Islet precursor cell (in vitro differentiated cells): ENCODE measurements around the gene P2RX3.
"Not testable (repeated sequence)": the region's sequence is repeated elsewhere in the genome, so short reads cannot be mapped to it uniquely, and the experiment has no call there.

Experiments
- DNase-seq: peaks from one replicate; pipeline ENCODE4 v3.0.0-alpha.2; 2018

The P2RX3 gene

GRCh38 chr11:57403003-57403801 lies 65.0 kb downstream of the P2RX3 start:
- DNase-seq: not testable (repeated sequence)

GRCh38 chr11:57403802-57404147 lies 65.6 kb downstream of the P2RX3 start:
- DNase-seq: no peak

GRCh38 chr11:57405271-57405860 lies 67.2 kb downstream of the P2RX3 start:
- DNase-seq: no peak

GRCh38 chr11:57406337-57406904 lies 68.3 kb downstream of the P2RX3 start:
- DNase-seq: no peak

GRCh38 chr11:57407010-57407920 lies 69.1 kb downstream of the P2RX3 start:
- DNase-seq: no peak

GRCh38 chr11:57407941-57408475 lies 69.9 kb downstream of the P2RX3 start:
- DNase-seq: no peak

- DNase-seq: no peak
These were observed 70.6 kb downstream of the P2RX3 start for GRCh38 chr11:57408771-57409170.

GRCh38 chr11:57409321-57410100 lies 71.4 kb downstream of the P2RX3 start:
- no peak for DNase-seq

GRCh38 chr11:57410287-57410686 lies 72.1 kb downstream of the P2RX3 start:
- DNase-seq: peak; percentile 45

GRCh38 chr11:57413681-57414080 lies 75.5 kb downstream of the P2RX3 start:
- DNase-seq: peak; percentile 42

- DNase-seq: peak; percentile 34
These were observed 76.6 kb downstream of the P2RX3 start for GRCh38 chr11:57414612-57415212.

GRCh38 chr11:57416436-57416835 lies 78.3 kb downstream of the P2RX3 start:
- DNase-seq: no peak

GRCh38 chr11:57417056-57417455 lies 78.9 kb downstream of the P2RX3 start:
- DNase-seq: no peak

- DNase-seq: no peak
These were observed 80.0 kb downstream of the P2RX3 start for GRCh38 chr11:57418131-57418530.

- DNase-seq: no peak
These were observed 81.0 kb downstream of the P2RX3 start for GRCh38 chr11:57419146-57419545.

- DNase-seq: no peak
These were observed 82.9 kb downstream of the P2RX3 start for GRCh38 chr11:57421066-57421465.

GRCh38 chr11:57421805-57422204 lies 83.7 kb downstream of the P2RX3 start:
- no peak for DNase-seq
